Left lung (tissue), 10 donors: ENCODE data around the gene CCDC141. TPM values are rescaled to one million over a fixed set of nuclear protein-coding genes. Genes with fewer than 3 reads are reported as not detected.

Experiments used
- ATAC-seq: fragments of 200-7000 bp; cut with Tn5 transposase; one replicate; pipeline ENCODE4 v1.9.1; 2020; ENCODE audit warnings: moderate library complexity
- DNase-seq, 4 donors: peaks; one replicate each; pipeline ENCODE4 v3.0.0-alpha.2; 2013 to 2020
- H3K27ac ChIP-seq, 2 donors: fragments of 200-600 bp; sonication (generic) in 1 of 2; one replicate each; pipeline versions ENCODE4 v1.5.0 to v1.8.0; 2020 to 2021
- H3K27me3 ChIP-seq, 2 donors: fragments of 200-600 bp; sonication (generic) in 1 of 2; one replicate each; pipeline versions ENCODE4 v1.5.0 to v1.8.0; 2020 to 2021
- H3K36me3 ChIP-seq, 2 donors: fragments of 200-600 bp; sonication (generic) in 1 of 2; one replicate each; pipeline versions ENCODE4 v1.5.0 to v1.8.0; 2020 to 2021
- H3K4me1 ChIP-seq, 2 donors: fragments of 200-600 bp; one replicate each; pipeline ENCODE4 v1.8.0; 2021
- H3K4me3 ChIP-seq, 2 donors: fragments of 200-600 bp; sonication (generic) in 1 of 2; one replicate each; pipeline versions ENCODE4 v1.5.0 to v1.8.0; 2020 to 2021; ENCODE audit warnings: mild to moderate bottlenecking in 1 of 2
- H3K9me3 ChIP-seq, 2 donors: fragments of 200-600 bp; sonication (generic) in 1 of 2; one replicate each; pipeline versions ENCODE4 v1.5.0 to v1.8.0; 2020 to 2021
- CTCF ChIP-seq, 2 donors: fragments of 200-600 bp; sonication (generic) in 1 of 2; IDR thresholded peaks; one replicate each; pipeline versions ENCODE4 v1.5.0 to v1.8.0; 2021; ENCODE audit warnings: antibody characterized with exemption in 2 of 2
- intact Hi-C, 2 donors: fragments of 100-400 bp; cut with DNase I; formaldehyde crosslinking; loops; one replicate each; pipeline versions ENCODE4 v1.11.2 to v1.14.2; 2022
- polyA plus RNA-seq, 6 donors: library from polyadenylated mRNA; unstranded; fragments of 120-200 nt; gene quantifications; one replicate each; pipeline ENCODE4 v1.2.1, GENCODE V29; 2013; ENCODE audit not compliant: insufficient read length in 6 of 6
- total RNA-seq, 2 donors: library from RNA; stranded (reverse); fragmentation: NEBNext Ultra II Directional; extraction: Animal tissue kit (Norgen Biotek cat#: 25700); gene quantifications; one replicate each; pipeline ENCODE4 v1.2.1, GENCODE V29; 2021
- donor health status: DM: no; HTN: yes; CAD: no.
- donor health status: DM: no; HTN: no; CAD: no.

CCDC141 gene
- total and polyA plus RNA-seq, 8 donors: 1.6 to 29.6 (median 3.2) TPM

GRCh38 chr2:178819147-178819875 lies 230.6 kb downstream of the CCDC141 start:
- Histone ChIP-seq H3K36me3 (no peaks in the 10 kb centered on the region), H3K9me3 (no peaks in the 10 kb centered on the region), H3K4me1 (no peaks in the 10 kb centered on the region), H3K4me3 (no peak overlapping the region), H3K27ac (no peak overlapping the region), H3K27me3 (no peaks in the 10 kb centered on the region)
- no peak for TF ChIP-seq CTCF (IDR thresholded peaks at IDR 0.05)
- ATAC-seq: no peak
- no peak for DNase-seq
- intact Hi-C loops: no loop called here

GRCh38 chr2:178811901-178812300 lies 238.0 kb downstream of the CCDC141 start:
- Histone ChIP-seq H3K27ac (no peak overlapping the region), H3K9me3 (no peaks in the 10 kb centered on the region), H3K27me3 (no peaks in the 10 kb centered on the region), H3K4me1 (no peaks in the 10 kb centered on the region), H3K4me3 (no peak overlapping the region), H3K36me3 (no peaks in the 10 kb centered on the region)
- no peak for DNase-seq
- ATAC-seq: no peak
- TF ChIP-seq CTCF (IDR thresholded peaks at IDR 0.05): no peak
- intact Hi-C loops: no loop called here

GRCh38 chr2:178811045-178811444 lies 238.9 kb downstream of the CCDC141 start:
- Histone ChIP-seq H3K9me3 (no peaks in the 10 kb centered on the region), H3K27ac (no peak overlapping the region), H3K4me3 (no peak overlapping the region), H3K27me3 (no peaks in the 10 kb centered on the region), H3K36me3 (no peaks in the 10 kb centered on the region), H3K4me1 (no peaks in the 10 kb centered on the region)
- no peak for TF ChIP-seq CTCF (IDR thresholded peaks at IDR 0.05)
- DNase-seq: no peak
- intact Hi-C loops: no loop called here
- no peak for ATAC-seq

GRCh38 chr2:178810422-178810821 lies 239.5 kb downstream of the CCDC141 start:
- H3K27ac ChIP-seq: no peak overlapping the region
- no peaks in the 10 kb centered on the region for H3K4me1 ChIP-seq
- H3K27me3 ChIP-seq: no peaks in the 10 kb centered on the region
- intact Hi-C loops: no loop called here
- no peaks in the 10 kb centered on the region for H3K9me3 ChIP-seq
- ATAC-seq (no peak), DNase-seq (no peak)
- no peak overlapping the region for H3K4me3 ChIP-seq
- no peak for TF ChIP-seq CTCF (IDR thresholded peaks at IDR 0.05)
- no peaks in the 10 kb centered on the region for H3K36me3 ChIP-seq

GRCh38 chr2:178807227-178808008 lies 242.5 kb downstream of the CCDC141 start, which contains the start of gene TTN:
Gene TTN, minus strand, starts transcription at chr2:178807423. Its CDS starts 2,781 bp downstream, at chr2:178804642.
- Histone ChIP-seq H3K27me3 (no peaks in the 10 kb centered on the region), H3K9me3 (no peaks in the 10 kb centered on the region), H3K27ac (no peak within 1 kb of the TSS), H3K36me3 (no peaks in the 10 kb centered on the region), H3K4me3 (no peak within 1 kb of the TSS), H3K4me1 (no peaks in the 10 kb centered on the region)
- intact Hi-C loops: no loop called here
- ATAC-seq (no peak), DNase-seq (no peak)
- no peak for TF ChIP-seq CTCF (IDR thresholded peaks at IDR 0.05)
